Hypothalamus (tissue), 51 donors: ENCODE measurements around the gene NOSTRIN.
"Not testable (repeated sequence)": the region's sequence is repeated elsewhere in the genome, so short reads cannot be mapped to it uniquely, and the experiment has no call there.

Experiments
- DNase-seq, 51 donors: peaks; one replicate each; lab custom pipeline; 2025; lab: John Stamatoyannopoulos, UW

Gene NOSTRIN

GRCh38 chr2:168801961-168802858 is at the start of gene NOSTRIN:
Gene NOSTRIN, plus strand, starts transcription at chr2:168802637. Its CDS starts 10 bp downstream, at chr2:168802647.
- DNase-seq = no peak

- no peak for DNase-seq
Measured at GRCh38 chr2:168753765-168754329, 48.6 kb upstream of the NOSTRIN start.

- no peak for DNase-seq
Measured at GRCh38 chr2:168757223-168757622, 45.2 kb upstream of the NOSTRIN start.

GRCh38 chr2:168758970-168759820 is 43.2 kb upstream of the NOSTRIN start:
- DNase-seq = peak in 2 of 51 donors; percentile 1 to 23

GRCh38 chr2:168765401-168765800 is 37.0 kb upstream of the NOSTRIN start:
- no peak for DNase-seq

GRCh38 chr2:168766600-168766999 is 35.8 kb upstream of the NOSTRIN start:
- no peak for DNase-seq

- no peak for DNase-seq
Measured at GRCh38 chr2:168767258-168767657, 35.2 kb upstream of the NOSTRIN start.

- not testable (repeated sequence) for DNase-seq
Measured at GRCh38 chr2:168768357-168768756, 34.1 kb upstream of the NOSTRIN start.

GRCh38 chr2:168770796-168771195 is 31.6 kb upstream of the NOSTRIN start:
- DNase-seq = no peak

GRCh38 chr2:168772704-168773103 is 29.7 kb upstream of the NOSTRIN start:
- DNase-seq = no peak

GRCh38 chr2:168773128-168773527 is 29.3 kb upstream of the NOSTRIN start:
- no peak for DNase-seq

GRCh38 chr2:168773719-168774521 is 28.5 kb upstream of the NOSTRIN start:
- peak in 15 of 51 donors; percentile 2 to 29 (median 5) for DNase-seq

GRCh38 chr2:168775837-168776236 is 26.6 kb upstream of the NOSTRIN start:
- DNase-seq = no peak

GRCh38 chr2:168780669-168781071 is 21.8 kb upstream of the NOSTRIN start:
- no peak for DNase-seq

- no peak for DNase-seq
Measured at GRCh38 chr2:168781191-168781817, 21.1 kb upstream of the NOSTRIN start.

GRCh38 chr2:168782271-168782670 is 20.2 kb upstream of the NOSTRIN start:
- DNase-seq = no peak

- DNase-seq = no peak
Measured at GRCh38 chr2:168784993-168785392, 17.4 kb upstream of the NOSTRIN start.

GRCh38 chr2:168787098-168787781 is 15.2 kb upstream of the NOSTRIN start:
- no peak for DNase-seq

GRCh38 chr2:168787782-168788376 is 14.6 kb upstream of the NOSTRIN start:
- no peak for DNase-seq
